ENCODE measurements around the gene RAB8B.

Gene RAB8B

GRCh38 chr15:63166219-63166618, 23.2 kb upstream of the RAB8B start:
- H3K4me1 ChIP-seq (ENCODE audit: control insufficient read depth, insufficient read depth, low read length): no peaks in the 10 kb centered on the region
- no peak overlapping the region for H3K4me3 ChIP-seq (ENCODE audit: low read depth, low read length)
- TF ChIP-seq ZNF133 (tag by site-specific recombination; IDR thresholded peaks at IDR 0.05) (peak; percentile 91), ZBTB8A (tag by site-specific recombination; IDR thresholded peaks at IDR 0.05) (no peak), GLIS1 (tag by site-specific recombination; IDR thresholded peaks at IDR 0.05) (peak; percentile 34)
- no peaks in the 10 kb centered on the region for H3K9me3 ChIP-seq (ENCODE audit: control insufficient read depth, insufficient read depth, low read depth, low read length)
- ChIA-PET POLR2A (interaction anchor here (2.2 kb wide), 1 partner anchor 9 kb away, joined by 5 read pairs; the partner anchor contains the start of gene RPS27L), CTCF (interaction anchor here (0.6 to 1.2 kb wide), 3 partner anchors 12 to 77 kb away, joined by 4 read pairs; no protein-coding TSS in a partner anchor)
- H3K27ac ChIP-seq (ENCODE audit: extremely low read depth, low read depth, low read length): no peak overlapping the region
- H3K36me3 ChIP-seq (ENCODE audit: control insufficient read depth in 2 of 2, insufficient read depth in 1 of 2, low read length in 2 of 2): no peaks in the 10 kb centered on the region

GRCh38 chr15:63169788-63170187, 19.6 kb upstream of the RAB8B start:
- ChIA-PET CTCF (interaction anchor here (0.6 kb wide), 1 partner anchor 122 kb away, joined by 3 read pairs; no protein-coding TSS in a partner anchor), POLR2A (no interaction called here)
- Histone ChIP-seq H3K4me3 (ENCODE audit: low read depth, low read length) (no peak overlapping the region), H3K4me1 (ENCODE audit: control insufficient read depth, insufficient read depth, low read length) (no peaks in the 10 kb centered on the region), H3K9me3 (ENCODE audit: control insufficient read depth, insufficient read depth, low read depth, low read length) (no peaks in the 10 kb centered on the region), H3K27ac (ENCODE audit: extremely low read depth, low read depth, low read length) (no peak overlapping the region), H3K36me3 (ENCODE audit: control insufficient read depth in 2 of 2, insufficient read depth in 1 of 2, low read length in 2 of 2) (no peaks in the 10 kb centered on the region)
- TF ChIP-seq ZNF18 (tag by site-specific recombination; IDR thresholded peaks at IDR 0.05) (peak; percentile 15; the same call in 1 of the 2 replicates), ZNF248 (tag by site-specific recombination; IDR thresholded peaks at IDR 0.05) (no peak)

- H3K4me1 ChIP-seq (ENCODE audit: control insufficient read depth, insufficient read depth, low read length): no peaks in the 10 kb centered on the region
- no peak for TF ChIP-seq PRDM1 (tag by site-specific recombination; IDR thresholded peaks at IDR 0.05)
- TF ChIP-seq ZNF660 (tag by site-specific recombination; IDR thresholded peaks at IDR 0.05): no peak
- no peak for TF ChIP-seq ZNF776 (tag by site-specific recombination; IDR thresholded peaks at IDR 0.05; ENCODE audit: borderline replicate concordance)
- no peak for TF ChIP-seq BCL11B (tag by site-specific recombination; IDR thresholded peaks at IDR 0.05; ENCODE audit: low read depth)
- TF ChIP-seq REST (tag by site-specific recombination; IDR thresholded peaks at IDR 0.05): no peak
- no peak for TF ChIP-seq ZSCAN5A (tag by site-specific recombination; IDR thresholded peaks at IDR 0.05)
- TF ChIP-seq ZNF529 (tag by site-specific recombination; IDR thresholded peaks at IDR 0.05; ENCODE audit: insufficient replicate concordance): no peak
- no peak for TF ChIP-seq ZNF76 (tag by site-specific recombination; IDR thresholded peaks at IDR 0.05; ENCODE audit: borderline replicate concordance, low read depth)
- no peak for TF ChIP-seq ZEB2 (tag by site-specific recombination; IDR thresholded peaks at IDR 0.05)
- no peak for TF ChIP-seq ZBTB26 (tag by site-specific recombination; optimal IDR thresholded peaks at IDR 0.05)
- no peak overlapping the region for H3K4me3 ChIP-seq (ENCODE audit: low read depth, low read length)
- no peaks in the 10 kb centered on the region for H3K36me3 ChIP-seq (ENCODE audit: control insufficient read depth in 2 of 2, insufficient read depth in 1 of 2, low read length in 2 of 2)
- ChIA-PET CTCF (interaction anchor here (0.7 kb wide), 1 partner anchor 14 kb away, joined by 3 read pairs; no protein-coding TSS in a partner anchor), POLR2A (no interaction called here)
- no peak overlapping the region for H3K27ac ChIP-seq (ENCODE audit: extremely low read depth, low read depth, low read length)
- H3K9me3 ChIP-seq (ENCODE audit: control insufficient read depth, insufficient read depth, low read depth, low read length): no peaks in the 10 kb centered on the region
These were observed 17.0 kb upstream of the RAB8B start for GRCh38 chr15:63172376-63172775.
